Measurements from ENCODE around the gene LGALS3.
A peak's percentile ranks its signal among the peaks of the same experiment; 100 is the strongest.

The LGALS3 gene

DNA sequence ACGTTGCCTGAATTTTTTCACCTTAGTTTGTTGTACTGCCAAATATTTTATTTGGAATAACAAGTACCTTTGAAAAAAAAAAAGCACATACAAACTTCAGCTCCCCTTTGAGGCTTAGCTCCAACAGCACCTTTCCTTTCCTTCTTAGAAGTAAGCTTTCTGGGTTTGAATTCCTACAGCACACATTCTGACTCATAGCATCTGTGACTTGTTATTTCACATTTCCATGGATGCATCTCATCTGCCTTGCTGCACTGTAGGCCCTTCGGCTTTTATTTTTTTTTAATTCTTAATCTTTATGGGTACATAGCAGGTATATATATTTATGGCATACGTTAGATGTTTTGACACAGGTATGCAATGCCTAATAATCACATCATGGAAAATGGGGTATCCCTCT is 7.2 kb downstream of the LGALS3 start:
- no peak for DNase-seq

DNA sequence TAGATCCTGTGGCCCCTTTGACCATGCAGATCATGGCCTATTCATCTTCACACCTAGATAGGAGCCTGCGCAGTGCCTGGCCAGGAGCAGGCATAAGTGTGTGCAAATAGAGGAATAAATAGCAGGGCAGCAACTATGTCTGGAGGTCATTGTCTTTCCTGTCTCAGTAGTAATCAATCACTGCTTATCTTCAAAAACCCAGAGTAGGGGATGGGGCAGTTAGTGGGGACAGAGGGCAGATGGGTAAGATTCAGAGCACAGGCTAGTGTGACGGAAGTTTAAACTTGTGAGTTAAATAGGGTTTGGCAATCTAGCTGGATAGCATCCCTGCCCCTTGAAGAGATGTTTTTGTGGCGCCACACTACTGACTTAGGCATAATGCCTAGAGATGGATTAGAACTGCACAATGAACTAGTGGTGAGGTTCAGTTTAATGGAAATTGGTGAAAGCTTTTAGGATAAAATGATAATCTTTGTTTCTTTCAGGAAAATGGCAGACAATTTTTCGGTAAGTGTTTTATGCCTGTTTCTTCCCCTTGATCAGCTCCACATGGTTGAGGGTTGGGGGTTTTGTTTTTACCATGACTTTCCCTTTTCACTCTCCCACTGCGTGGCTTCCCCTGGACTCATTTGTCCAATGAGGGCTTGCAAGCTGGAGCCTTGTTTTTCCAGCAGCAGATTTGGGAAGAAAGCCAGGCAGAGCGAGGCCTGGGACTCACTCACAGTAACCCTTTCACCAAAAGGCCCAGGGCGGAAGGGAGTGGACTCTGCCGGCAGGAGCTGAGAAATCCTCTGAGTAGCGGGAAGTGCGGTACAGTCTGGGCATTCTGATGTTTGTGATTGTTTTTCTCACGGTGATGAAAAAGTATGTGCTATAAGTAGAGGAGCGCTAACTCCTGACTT is 8.1 kb downstream of the LGALS3 start:
- DNase-seq = no peak

DNA sequence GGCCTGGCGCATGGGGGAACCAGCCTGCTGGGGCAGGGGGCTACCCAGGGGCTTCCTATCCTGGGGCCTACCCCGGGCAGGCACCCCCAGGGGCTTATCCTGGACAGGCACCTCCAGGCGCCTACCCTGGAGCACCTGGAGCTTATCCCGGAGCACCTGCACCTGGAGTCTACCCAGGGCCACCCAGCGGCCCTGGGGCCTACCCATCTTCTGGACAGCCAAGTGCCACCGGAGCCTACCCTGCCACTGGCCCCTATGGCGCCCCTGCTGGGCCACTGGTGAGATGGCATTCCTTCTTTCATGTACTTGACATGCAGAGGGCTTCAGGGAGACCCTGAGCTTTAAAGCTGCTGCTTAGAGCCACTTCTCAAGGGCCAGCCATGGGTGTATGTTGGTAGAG is 9.0 kb downstream of the LGALS3 start:
- DNase-seq = no peak

DNA sequence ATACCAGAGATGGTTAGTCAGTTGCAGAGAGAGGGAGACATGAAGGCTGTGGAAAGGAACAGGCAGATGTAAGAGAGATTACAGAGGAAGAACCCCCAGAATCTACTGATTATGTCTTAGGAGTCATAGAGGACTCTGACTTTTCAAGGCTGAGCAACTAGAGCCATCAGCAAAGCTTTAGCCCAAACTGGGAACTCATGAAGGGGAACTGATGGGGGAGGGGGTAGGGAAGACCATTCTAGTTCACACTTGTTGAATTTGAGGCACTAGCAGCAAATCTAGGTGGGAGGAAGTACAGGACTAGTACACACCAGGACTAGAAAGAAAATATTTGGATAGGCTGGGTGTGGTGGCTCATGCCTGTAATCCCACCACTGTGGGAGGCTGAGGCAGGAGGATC is 10.1 kb downstream of the LGALS3 start:
- DNase-seq = no peak

DNA sequence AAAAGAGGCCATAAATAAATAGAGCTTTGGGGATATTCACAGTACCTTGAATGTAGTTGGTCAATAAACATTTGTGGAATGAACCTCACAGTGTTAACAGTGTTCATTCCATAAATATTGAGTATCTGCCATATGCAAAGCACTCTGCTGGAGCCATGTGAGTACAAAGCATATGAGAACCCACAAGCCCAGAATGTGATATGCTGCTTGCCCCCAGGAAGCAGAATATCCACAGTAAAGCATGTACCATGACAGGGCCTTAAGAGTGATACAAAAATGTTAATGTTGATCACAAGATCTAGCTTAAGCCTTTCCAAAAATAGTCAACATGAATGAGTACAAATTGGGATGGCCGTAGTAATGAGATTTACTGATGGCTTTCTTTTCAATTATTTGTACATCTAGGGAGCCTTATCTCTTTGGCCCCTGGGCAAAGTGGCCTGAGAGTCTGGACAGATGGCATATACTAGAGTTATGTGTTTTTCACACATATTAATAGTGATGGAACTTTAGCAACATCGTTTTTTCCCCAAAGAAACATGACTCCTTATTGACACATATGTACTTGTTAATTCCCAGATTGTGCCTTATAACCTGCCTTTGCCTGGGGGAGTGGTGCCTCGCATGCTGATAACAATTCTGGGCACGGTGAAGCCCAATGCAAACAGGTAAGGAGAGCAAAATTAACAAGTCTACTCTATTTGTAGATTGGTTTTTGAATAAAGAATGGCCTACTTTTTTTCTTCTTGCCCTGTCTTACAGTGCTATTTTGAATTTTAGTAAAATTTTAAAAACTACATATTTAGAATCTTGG is 10.9 kb downstream of the LGALS3 start:
- no peak for DNase-seq

DNA sequence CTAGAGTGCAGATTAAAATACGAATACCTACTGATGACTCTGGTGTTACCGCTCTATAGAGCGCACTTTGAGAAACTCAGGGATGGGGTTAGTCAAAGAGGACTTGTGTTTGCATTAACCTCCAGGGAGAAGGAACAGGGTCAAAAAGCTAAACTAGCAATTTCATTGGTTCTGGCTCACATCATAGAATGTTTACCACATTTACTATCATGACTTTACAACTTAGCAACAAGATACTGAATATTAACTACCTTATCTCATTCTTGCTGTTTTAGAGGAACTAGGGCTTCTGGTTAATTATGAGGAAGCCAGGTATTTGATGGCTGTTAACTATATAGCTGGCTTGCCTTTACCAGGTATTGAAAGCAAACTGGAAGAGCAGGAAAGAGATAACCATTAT is 12.8 kb downstream of the LGALS3 start:
- no peak for DNase-seq

DNA sequence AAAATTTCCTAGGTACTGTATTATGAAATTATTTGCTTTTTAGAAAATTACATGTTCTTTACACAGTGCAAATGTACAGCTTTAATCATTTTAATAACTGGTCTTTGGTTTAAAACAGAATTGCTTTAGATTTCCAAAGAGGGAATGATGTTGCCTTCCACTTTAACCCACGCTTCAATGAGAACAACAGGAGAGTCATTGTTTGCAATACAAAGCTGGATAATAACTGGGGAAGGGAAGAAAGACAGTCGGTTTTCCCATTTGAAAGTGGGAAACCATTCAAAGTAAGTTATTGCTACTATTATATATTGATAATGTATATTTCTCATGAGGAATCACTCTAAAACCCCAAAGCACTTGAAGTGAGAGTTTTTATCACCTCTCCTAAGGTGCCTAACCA is 13.4 kb downstream of the LGALS3 start:
- DNase-seq = no peak

DNA sequence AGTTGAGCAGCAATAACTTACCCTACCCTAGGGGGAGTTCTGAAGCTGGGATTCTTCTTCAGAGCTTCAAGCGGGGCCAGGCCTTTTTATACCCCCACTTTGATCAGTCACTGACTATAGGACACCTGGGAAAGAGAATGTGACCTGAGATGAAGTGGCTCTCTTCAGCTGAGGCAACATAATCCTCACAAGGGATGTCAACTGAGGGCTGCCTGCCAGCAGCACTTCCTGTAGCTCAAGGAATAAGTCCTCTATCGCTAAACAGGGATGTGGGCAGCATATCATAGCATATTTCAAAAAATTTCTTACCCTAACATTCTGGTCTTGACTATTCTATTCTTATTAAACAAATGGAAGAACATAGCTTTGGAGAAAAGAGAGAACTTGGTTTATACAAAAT is 17.4 kb downstream of the LGALS3 start:
- DNase-seq = no peak

DNA sequence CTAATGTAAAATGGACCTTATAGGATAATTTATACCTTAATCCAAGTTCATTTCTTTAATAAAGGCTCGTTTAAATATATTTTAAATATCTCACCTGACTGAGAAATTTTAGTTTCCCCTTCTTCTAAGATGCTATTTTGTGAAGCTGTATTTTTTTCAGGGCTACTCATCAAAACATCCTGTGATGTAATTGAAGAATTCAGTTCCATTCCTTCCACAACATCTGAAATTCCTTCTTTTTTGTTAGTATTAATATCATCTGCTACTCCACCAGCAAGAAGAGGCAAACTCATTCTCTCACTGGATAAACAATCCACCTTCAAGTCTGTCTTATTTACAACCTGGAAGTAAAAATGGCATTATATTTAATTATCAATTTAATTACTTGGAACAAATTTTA is 22.5 kb downstream of the LGALS3 start:
- DNase-seq = no peak

DNA sequence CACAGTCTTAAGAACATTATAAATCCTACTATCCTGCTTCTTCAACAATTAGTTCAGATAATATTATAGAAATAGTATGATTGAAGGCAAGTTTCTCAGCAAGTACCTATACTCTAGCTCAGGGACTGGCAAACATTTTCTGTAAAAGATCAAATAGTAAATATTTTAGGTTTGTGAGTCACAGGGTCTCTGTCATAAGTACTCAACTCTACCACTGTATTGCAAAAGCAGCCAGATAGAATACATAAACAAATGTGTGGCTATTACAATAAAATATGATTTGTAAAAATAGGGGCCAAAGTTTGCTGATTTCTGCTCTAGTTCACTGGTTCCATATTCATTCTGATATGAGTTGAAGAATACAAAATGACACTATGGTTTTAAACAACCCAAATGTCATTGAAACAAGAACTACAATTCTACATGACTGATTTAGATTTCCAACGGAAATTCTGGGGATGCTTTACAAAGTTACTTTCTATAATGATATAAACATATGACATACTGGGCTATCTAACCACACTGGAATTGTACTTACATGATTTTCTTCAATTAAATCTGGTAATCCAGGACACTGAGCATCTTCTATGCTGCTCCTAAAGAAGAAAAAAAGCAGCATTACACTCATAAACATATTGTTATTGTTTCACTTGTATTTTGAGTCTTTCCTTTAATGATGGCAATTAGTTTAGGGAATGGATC is 23.2 kb downstream of the LGALS3 start:
- no peak for DNase-seq

DNA sequence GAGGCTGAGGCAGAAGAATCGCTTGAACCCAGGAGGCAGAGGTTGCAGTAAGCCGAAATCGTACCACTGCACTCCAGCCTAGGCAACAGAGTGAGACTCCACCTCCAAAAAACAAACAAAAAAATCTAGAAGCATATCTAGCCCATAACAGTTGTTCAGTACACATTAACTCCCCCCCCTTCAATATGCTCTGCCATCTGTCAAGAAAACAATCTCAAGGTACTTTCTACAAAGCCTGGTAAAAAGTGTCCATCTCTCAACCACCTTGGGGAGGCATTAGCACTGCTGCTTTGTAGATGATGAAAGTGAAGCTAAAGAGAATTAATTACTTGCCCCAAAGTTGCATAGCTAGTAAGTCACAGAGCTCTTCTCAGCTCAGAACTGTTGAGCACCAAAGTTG is 24.9 kb downstream of the LGALS3 start:
- DNase-seq = no peak

DNA sequence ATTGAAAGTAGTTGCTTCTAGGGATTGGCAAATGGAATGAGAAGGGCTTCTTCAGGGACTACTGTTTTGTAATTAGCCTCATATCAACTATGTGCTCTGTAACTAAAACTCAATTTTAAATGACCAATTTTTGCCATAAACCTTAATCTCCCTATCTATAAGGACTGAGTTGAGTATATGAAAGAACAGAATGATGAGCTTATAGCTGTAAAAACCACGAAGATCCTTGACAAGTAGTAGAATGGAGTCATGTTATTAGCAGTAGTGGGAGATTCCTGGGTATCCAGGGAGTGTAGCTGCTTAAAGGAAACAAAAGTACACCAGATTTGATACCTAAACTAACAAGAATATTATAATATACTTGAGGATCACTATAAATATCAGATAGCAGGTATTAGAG is 28.0 kb downstream of the LGALS3 start:
- DNase-seq = no peak

DNA sequence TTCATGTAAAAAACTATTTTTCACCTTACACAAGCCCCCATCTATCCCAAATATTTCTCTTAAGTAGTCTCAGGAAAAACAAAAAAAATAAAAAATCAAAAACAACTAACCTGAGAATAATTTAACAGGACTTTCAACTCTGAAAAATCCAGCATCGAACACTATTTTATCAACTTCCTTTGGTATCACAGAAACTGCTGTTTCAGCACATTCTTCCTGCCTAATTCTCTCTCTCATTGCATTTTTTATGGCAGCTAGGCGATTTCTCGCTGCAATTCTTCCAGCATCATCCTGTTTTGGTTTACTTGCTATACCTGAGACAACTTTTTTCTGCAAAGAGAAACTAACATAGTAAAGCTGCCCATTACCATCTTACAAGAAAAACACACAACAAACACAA is 29.4 kb downstream of the LGALS3 start:
- no peak for DNase-seq

DNA sequence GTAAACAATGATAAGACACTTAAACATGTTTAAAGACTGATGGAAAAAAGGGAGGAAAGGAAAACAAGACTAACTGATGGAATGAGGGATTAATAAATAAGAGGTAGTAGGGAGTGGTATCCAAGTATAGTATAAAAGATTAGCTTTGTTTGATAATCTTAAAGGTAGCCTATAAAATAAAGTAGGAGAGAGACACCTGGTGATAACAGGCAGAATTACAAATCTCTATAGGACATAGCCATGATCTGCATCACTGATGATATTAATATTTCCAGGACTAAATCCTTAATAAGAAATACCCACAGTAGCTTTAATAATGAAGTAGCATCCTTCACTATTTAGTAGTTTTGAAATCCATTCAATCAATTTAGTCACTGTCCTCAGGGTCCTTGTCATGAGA is 31.9 kb downstream of the LGALS3 start:
- DNase-seq = peak; percentile 2

DNA sequence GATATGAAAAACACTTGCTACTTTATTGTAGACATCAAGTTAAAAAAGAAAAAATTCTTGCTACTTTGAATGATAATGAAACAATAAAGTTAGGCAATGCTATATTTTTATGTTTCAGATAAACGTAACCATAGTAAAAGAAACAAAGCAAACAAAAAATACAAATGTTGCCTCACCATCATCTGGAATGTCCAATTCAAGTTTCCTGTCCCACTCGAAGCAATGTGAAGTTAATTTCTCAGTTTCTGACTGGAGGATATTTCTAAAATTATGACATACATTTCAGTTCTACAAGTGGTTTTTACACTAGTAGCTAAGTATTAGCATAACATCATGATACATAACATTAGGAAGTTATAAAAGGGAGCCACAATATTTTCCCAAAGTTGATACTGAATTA is 41.5 kb downstream of the LGALS3 start:
- DNase-seq = no peak

DNA sequence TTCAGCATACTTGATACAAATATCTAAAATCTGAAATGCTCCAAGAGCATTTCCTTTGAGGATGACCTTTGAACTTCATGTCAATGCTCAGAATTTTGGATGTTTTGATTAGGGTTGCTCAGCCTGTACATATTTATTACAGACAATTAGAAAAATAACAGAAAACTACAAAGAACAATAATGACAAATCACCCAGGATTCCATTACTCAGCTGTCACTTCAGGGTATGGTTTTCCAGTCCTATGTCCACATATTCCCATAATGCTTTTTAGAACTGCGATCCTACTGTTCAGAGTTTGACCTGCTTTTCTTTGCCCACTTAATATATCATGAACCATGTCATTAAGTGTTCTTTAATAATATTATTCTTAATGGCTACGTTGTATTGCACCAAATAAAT is 51.0 kb downstream of the LGALS3 start:
- no peak for DNase-seq

DNA sequence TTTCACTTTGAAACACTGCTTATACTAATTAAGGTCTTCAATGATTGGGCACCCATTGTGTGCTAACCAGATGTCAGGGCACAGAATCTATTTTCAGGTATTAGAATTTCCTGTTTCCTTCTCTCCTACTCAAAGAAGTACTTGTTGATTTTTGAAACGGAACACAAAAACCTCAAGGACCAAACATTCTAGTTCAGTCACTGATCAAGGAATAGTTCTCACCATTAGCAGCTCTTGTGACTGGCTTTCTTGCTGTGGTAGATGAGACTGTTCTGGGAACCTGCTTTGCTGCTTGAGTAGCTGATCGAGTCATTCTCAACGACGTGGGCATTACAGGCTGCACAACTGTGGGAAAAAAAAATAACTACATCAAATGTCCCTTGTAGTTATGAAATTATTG is 51.4 kb downstream of the LGALS3 start:
- no peak for DNase-seq

DNA sequence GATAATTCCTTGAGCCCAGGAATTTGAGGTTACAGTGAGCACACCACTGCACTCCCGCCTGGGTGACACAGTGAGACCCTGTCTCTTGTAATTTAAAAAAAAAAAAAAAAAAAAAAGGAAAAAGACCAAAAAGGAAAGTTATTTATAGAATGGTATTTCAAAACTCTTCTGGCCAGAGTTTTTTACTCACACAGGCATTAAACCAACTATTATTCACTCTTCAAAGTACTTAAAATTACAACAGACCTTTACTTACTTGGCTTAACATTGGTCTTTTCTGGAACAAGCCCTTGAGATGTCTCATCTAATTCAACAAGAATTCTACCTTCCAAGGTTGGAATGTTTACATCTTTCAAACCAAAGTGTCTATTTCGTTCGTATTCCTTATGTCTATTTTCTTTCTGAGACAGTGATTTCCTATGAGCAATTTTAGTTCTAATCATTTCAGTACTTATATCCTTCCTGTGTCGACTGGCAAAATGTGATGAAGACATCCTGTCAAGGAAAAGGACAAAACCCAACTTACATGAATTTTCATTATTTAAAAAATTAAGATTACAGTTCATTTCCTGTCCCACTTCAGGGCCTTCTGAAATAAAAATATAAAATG is 59.7 kb downstream of the LGALS3 start:
- no peak for DNase-seq

DNA sequence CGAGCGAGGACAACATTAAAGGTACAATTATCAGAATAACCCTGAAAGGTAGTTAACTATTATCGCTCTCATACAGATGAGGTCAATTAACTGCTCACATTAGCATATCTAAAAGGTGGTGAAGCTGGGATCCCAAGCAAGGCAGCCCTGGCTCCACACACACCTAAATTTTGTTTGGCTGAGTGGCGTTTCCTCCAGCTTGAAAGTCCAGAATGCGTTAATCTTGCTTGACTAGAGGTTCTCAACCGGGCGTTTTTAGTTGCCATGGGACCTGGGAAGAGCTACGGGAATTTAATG is 61.8 kb downstream of the LGALS3 start:
- no peak for DNase-seq

DNA sequence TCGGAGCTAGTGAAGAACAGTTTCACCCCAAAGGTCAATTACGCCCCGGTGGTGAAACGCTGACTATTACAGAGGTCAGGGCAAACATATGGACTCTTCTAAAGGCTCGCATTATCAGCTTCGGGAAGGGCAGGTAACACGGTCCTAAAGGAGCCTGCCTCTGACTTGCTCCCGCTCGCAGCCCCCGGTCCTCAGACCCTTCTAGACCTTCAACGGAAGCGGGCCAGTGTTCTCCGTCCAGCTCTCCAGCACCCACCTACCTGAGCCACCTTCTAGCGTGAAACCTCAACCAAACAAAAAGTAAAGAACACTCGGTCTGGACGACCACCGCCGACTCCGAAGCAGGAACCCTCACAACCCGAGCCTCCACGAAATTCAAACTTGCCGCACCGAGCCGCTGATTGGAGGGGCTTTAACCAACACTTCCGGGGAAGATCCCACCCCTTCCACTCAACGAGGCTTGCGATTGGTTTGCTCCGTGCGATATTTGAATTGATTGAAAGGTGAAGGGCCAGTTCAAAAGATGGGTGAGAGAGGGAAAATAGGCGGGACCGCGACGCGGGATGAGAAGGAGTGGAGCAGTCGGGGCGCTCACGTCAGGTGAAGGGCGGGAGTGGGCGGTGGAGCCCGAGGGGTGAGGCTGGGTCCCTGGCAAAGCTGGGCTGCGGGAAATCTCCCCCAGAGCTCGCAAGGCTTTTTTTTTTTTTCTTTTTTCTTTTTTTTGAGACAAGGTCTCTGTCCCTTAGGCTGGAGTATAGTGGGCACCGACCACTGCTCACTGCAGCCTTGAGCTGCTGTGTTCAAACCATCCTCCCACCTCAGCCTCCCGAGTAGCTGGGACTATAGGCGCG is 62.4 kb downstream of the LGALS3 start, which contains the start of gene DLGAP5:
Gene DLGAP5, minus strand, starts transcription at position 383 of the 851 bp plus-strand sequence. CDS start 2,406 bp downstream, outside the sequence.
- DNase-seq = peak; percentile 97

DNA sequence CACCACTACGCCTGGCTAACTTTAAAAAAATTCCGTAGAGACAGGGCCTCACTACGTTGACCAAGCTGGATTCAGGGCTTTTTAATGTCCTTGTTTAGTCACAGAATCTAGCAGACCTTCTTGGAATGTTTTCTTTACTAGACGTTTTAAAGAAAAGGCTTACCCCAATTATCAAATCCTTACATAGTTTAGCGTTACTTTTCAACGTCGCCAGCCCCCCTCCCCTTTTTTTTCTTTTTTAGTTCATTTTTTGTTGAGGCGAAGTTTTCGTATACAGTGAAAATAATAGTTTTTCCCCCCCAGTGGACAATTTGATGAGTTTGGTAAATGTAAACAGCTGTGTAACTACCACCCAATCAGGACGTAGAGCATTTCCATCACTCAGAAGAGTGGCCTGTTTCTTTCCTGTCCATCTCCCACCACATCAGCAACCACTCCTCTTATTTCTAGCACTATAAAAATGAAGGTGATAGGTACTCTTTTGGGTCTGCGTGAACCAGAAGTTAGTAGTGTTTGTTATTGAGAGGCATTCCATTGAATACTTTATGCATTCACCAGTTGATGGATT is 63.1 kb downstream of the LGALS3 start:
- DNase-seq = no peak
